Stimulated activated CD4-positive, alpha-beta T cell treated with anti-CD3 and anti-CD28 coated beads, Interleukin-12 subunit alpha, Interleukin-12 subunit beta, amount 100 ng/mL, for 48 hours (primary cell): ENCODE measurements around the gene TICRR.
A peak's percentile ranks its signal among the peaks of the same experiment; 100 is the strongest.
"Not testable (repeated sequence)": the region's sequence is repeated elsewhere in the genome, so short reads cannot be mapped to it uniquely, and the experiment has no call there.

Source experiments
- DNase-seq, 3 donors: peaks; one replicate each; pipeline ENCODE4 v3.0.0-alpha.2; 2020; ENCODE audit warnings: low read depth in 2 of 3, low spot score in 1 of 3

Gene TICRR, protein sequence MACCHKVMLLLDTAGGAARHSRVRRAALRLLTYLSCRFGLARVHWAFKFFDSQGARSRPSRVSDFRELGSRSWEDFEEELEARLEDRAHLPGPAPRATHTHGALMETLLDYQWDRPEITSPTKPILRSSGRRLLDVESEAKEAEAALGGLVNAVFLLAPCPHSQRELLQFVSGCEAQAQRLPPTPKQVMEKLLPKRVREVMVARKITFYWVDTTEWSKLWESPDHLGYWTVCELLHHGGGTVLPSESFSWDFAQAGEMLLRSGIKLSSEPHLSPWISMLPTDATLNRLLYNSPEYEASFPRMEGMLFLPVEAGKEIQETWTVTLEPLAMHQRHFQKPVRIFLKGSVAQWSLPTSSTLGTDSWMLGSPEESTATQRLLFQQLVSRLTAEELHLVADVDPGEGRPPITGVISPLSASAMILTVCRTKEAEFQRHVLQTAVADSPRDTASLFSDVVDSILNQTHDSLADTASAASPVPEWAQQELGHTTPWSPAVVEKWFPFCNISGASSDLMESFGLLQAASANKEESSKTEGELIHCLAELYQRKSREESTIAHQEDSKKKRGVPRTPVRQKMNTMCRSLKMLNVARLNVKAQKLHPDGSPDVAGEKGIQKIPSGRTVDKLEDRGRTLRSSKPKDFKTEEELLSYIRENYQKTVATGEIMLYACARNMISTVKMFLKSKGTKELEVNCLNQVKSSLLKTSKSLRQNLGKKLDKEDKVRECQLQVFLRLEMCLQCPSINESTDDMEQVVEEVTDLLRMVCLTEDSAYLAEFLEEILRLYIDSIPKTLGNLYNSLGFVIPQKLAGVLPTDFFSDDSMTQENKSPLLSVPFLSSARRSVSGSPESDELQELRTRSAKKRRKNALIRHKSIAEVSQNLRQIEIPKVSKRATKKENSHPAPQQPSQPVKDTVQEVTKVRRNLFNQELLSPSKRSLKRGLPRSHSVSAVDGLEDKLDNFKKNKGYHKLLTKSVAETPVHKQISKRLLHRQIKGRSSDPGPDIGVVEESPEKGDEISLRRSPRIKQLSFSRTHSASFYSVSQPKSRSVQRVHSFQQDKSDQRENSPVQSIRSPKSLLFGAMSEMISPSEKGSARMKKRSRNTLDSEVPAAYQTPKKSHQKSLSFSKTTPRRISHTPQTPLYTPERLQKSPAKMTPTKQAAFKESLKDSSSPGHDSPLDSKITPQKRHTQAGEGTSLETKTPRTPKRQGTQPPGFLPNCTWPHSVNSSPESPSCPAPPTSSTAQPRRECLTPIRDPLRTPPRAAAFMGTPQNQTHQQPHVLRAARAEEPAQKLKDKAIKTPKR (N-terminal part only)

DNA sequence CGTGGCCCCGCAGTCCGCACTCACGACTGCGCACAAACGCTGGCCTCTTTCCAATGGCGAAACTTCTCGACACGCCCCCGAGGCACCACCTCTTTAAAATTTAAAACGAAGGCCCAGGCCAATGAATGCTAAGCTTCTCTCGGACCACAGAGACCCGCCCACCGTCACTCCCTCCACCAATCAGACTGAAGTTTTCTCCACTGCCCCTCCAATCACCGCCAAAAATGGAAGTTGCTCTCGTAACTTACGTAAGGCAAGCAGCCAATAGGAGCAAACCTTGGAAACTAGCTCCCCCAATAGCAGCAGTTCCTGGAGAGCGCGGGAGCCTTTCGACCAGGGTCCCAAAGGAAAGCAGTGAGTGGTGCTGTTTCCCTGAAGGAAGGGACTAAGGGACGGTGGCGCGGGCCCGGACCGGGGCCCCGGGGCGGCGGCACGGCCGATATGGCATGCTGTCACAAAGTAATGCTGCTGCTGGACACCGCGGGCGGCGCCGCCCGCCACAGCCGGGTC, at the start of gene TICRR:
TICRR (plus strand) TSS at position 324 of the 510 bp plus-strand sequence; CDS start at position 442, 118 bp downstream.
- DNase-seq, result peak; percentile 90 to 95 (median 94)

DNA sequence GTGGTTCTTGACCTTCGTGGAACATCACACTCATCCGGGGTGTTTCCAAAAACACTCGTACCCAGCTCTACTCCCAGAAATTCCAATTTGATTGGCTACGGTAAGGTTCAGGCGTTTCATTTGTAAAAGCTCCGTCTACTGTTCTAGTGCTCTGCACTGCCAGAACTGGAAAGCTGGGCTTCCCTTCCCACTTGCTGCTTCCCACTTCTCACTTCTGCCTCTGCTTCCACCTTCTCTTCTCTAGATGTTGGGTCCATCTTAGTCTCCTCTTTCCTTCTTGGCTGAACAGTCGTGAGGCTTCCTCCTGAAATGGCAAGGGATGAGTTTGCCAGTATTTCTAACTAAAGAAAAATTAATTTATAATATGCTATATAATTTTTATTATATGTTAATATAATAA, 49.1 kb upstream of the TICRR start:
- no peak for DNase-seq

DNA sequence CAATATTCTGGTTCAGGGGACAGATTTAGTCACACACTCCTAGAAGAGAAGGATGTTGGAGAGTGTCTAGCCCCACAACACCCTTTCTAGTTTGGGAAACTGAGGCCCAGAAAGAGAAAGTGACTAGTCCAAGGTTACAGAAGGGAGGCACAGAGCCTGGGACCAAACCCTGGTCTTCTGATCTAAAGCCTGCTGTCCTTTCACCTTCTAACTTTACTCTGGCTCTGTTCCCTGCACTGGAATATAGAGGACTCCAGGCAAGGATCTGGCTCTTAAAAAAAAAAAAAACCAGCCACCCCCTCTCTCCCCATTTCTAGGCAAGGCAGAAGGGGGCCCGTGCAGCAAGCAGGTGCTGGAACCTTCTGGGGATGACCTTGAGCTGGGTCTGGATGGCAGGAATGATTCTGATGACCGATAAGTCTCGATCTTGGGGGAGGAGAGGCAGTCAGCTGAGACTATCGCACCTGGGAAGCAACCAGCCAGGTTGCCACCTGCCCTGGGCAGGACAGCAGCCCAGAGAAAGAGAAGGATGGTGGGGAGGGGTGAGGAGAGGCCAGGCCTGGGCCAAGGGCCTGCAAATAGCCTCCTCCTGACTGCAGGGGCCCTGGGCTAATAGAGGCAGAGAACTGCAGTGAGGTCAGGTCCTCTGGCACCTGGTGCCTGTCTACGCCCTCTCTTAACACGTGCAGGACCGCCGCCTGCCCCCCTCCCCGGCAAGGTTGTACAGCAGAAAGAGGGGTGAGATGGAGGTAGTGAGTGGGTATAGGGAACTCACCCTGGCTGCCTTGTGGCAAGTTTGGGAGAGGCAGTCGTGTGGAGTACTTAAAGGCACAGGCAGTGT, 48.4 kb upstream of the TICRR start:
- DNase-seq, result no peak

DNA sequence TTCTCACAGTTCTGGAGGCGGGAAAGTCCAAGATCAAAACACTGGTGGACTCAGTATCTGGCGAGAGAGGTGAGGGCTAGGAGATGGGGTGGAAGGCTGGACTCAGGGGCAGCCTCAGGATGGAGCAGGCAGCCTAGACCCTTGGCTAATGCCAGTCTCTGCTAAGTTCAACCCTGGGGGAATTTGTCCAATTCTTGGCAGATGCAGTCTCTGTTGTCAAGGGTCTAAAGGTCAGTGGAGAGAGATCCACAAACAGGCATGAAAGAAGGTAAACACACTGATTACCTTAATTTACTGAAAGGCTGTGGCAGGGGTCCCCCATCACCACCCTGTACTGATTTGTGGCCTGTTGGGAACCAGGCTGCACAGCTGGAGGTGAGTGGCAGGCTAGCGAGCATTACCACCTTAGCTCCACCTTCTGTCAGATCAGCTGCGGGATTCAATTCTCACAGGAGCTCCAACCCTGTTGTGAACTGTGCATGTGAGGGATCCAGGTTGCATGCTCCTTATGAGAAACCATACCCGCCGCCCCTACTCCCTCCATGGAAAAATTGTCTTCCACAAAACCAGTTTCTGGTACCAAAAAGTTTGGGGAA, 46.4 kb upstream of the TICRR start:
- DNase-seq, result no peak

DNA sequence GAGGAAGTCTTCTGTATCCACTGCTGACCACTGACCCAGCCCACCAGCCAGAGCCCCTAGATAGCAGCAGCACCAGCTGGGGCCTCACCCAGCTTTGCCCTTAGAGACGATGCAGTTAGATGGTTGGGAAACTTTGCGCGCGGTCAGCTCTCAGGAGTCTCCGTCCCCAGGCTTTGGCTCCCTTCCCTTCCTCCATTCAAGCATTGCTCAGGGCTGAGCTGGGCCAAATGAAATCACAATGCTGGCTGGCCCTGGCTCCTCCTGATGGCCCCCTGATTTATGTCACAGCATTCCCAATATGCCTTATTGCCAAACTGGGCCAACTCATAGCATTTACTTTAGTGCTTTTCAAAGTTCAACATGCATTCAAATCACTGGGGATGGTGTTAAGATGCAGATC, 44.3 kb upstream of the TICRR start:
- DNase-seq, result no peak

DNA sequence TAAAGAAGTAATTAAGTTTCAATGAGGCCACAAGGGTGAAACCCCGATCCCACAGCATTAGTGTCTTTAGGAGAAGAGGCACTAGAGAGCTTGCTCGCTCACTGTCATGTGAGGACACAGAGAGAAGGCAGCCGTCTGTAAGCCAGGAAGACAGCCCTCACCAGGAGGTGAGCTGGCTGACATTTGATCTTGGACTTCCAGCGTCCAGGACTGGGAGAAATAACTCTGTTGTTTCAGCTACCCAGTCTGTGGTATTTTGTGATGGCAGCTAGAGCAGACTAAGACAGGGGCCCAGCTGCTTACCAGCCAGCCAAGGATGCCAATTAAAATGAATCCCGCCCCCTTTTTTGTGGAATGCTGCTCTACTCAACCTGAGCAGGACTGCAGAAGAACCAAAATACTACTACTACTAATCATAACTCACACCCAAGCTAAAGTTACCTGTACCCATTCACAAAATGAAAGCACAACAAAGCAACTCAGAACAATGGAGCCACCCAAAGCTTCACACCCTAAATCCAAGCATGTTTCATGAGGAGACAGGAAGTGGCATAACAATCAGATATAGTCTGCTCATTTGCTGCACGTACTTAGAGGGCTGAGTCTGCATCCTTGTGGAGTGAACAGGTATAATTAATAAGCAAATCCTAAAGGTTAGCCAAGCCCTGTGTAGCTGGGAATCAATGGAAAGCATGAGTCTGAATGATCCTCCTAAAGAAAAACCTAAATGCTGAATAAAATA, 43.3 kb upstream of the TICRR start:
- DNase-seq, result no peak

DNA sequence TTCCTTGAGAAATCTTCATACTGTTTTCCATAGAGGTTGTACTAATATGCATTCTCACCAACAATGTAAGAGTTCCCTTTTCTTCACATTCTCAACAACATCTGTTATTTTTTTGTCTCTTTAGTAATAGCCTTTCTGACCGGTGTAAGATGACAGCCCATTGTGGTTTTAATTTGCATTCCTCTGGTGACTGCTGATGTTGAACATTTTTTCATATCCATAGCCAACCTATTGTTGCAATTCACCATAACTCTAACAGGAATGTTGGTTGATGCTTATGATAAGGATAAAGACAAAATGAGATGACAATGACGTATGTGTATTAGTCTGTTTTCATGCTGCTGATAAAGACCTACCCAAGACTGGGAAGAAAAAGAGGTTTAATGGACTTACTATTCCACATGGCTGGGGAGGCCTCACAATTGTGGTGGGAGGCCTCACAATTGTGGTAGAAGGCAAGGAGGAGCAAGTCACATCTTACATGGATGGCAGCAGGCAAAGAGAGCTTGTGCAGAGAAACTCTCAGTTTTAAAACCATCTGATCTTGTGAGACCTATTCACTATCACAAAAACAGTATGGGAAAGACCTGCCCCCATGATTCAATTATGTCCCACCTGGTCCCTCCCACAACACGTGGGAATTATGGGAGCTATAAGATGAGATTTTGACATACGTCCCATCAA, 41.3 kb upstream of the TICRR start:
- no peak for DNase-seq

DNA sequence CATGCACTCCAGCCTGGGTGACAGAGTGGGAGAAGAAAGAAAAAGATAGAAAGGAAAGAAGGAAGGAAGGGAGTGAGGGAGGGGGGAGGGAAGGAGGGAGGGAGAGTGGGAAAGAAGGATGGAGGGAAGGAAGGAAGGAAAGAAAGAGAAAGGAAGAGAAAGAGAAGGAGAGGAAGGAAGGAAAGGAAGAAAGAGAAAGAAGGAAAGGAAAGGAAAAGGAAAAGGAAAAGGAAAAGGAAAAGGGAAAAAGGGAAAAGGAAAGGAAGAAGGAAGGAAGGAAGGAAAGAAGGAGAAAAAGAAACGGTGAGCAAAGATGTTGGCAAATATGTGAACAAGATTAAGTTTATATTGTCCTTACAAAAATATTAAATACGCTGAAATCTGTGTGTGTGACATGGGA, 36.2 kb upstream of the TICRR start:
- no peak for DNase-seq

DNA sequence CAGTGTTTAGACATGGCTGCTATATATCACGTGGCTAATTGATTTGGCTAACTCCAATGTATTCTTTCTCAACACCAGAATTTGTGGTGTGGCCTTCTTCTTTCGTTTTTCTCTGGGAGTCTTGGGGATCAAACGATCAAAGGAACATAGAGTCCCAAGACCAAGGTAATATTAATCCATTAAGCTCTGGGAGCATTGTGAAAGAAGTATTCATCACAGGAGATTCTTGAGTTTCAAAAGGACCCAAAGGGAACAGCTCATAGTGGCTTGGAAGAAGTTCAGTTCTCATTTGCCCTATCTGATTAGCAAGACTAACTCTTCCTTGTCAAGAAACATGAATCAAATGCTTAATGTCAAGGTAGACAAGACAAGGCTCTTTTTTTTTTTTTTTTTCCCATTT, 32.9 kb upstream of the TICRR start:
- no peak for DNase-seq

DNA sequence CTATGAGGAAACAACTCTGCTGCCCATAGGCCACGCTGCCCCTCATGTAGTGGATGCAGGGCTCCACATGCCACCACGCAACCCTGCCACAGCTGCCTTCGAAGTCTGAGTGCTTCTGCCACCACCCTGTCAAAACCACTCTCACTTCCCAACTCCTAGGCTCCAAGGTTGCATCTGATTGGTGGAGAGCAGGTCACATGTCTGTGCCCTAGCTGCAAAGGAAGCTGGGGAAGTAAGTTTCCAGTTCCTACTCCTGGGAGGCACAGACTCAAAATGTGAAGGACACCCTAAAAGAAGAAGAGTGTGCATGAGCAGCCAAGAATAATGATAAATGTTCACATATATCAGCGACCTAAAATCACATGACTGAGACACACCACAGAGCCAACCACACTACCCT, 31.9 kb upstream of the TICRR start:
- no peak for DNase-seq

DNA sequence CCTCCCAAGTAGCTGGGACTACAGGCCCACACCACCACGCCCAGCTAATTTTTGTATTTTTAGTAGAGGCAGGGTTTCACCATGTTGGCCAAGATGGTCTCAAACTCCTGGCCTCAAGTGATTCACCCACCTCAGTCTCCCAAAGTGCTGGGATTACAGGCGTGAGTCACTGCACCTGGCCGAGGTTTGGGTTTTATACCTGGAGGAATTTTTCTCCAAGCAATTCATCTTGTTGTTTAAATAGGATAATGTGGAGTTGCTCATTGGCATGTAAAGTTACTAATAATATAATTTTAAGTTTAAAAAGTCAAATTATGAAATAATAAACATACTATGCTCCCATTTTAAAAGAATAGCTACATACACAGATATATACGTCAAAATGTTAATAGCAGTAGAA, 26.1 kb upstream of the TICRR start:
- not testable (repeated sequence) for DNase-seq

DNA sequence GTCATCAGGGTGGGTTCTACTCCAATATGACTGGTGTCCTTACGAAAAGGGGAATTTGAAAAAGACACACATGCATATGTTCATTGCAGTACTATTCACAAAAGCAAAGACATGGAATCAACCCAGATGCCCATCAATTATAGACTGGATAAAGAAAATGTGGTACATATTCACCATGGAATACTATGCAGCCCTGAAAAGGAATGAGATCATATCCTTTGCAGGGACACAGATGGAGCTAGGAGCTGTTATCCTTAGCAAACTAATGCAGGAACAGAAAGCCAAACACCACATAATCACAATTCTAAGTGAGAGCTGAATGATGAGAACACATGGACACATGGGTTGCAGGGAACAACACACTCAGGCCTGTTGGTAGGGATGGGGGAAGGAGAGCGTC, 24.8 kb upstream of the TICRR start:
- DNase-seq, result no peak

DNA sequence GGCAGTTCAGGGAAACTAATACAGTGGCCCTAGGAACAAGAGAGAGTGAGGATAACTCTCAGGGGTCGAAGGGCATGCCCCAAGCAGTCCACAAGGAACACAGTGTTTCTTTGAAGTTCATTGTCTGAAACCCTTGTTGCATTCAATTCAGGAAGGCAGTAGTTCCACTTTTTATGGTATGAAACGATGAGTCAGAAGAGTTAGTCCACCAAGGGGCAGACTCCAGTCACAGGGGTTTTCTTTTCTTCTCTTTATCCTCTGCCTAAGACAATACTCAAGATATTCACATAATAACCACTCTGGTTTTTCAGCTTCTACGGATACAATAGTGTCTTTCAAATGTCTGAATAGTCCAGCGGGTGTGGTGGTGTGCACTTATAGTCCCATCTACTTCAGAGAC, 23.7 kb upstream of the TICRR start:
- DNase-seq, result no peak

DNA sequence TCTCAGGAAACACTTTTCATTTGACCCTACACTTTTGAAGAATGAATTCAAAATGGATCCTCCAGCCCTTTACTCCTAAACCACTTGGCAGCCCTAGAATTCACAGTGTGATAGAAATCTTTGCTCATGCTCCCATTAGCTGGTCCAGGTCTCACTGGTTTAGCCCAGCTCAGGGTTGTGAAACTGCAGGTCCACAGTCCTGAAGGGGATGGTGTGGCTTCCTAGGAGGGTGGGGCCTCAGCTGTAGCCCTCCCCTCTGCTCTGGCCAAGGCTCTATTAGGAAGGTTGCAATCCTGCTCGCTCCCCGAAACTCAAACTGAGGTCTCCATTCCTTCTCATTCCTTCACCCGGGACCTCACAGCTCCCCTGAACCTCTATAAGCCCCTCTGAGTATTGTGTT, 21.6 kb upstream of the TICRR start:
- DNase-seq, result no peak

DNA sequence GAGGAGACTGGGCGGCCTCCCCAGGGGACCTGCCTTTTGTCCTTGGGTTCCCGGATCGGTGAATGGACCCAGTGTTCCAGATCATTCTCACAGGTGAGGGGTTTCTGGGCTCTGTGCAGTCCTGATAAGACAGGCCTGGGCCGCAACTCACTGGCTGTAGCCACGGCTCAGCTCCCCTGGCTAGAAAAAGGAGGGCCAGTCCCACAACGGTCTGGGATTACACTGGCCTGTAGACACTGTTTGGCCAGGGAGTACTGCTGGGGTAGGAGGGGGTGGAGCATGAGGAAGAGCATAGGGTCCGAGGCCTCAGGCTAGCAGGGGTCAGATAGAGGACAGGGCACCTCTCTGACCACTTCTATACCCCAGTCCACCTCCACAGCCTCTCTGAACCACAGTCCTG, 21.0 kb upstream of the TICRR start:
- no peak for DNase-seq

DNA sequence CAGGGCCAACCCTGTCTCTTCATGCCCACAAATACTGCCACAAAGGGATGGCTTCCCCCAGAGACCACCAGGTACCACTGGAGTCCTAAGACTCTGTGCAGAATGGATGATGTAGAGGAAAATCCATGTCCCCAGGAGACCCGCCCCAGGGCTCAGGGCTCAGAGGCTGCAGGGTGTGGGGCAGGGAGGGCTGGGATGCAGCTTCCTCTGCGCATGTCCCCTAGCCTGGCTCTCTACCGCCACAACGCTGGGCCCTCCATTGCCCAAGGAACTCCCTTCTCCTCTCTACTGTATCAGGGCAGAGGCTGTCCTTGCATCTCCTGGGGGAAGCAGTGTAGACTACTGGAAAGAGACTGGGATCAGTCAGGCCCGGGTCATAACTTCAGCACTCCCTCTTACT, 19.5 kb upstream of the TICRR start:
- DNase-seq, result no peak

DNA sequence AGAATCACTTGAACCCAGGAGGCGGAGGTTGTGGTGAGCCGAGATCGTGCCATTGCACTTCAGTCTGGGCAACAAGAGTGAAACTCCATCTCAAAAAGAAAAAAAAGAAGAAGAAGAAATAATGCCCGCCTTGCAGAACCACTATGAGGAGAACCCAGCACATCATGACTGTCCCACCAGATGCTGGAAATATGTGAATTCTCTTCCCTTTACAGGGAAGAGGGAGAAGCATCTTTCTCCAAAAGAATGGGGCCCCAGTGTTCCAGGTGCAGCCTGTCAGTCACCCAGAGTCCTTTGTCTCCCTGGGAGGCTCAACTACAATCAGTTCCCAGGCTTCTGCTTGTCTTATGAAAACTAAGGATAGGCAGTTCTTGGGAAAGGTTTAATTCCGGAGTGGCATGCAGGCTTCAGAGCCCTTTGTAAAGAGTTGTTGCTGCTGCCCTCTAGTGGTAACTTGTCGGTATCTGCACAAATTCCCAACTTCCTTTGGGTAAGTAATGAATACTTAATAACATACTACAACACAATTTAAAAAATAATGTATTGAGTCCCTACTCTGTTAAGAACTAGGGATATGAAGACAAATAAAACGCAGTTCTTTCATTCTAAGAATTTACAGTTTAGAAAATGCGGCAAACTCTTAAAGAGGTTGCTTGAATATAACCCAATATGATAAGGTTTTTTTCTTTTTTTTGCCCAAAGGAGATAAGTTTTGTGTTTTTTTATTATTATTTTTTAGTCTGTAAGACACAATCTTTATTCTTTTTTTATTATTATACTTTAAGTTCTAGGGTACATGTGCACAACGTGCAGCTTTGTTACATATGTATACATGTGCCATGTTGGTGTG, 18.6 kb upstream of the TICRR start:
- DNase-seq, result peak in 2 of 3 donors; percentile 44 to 56

DNA sequence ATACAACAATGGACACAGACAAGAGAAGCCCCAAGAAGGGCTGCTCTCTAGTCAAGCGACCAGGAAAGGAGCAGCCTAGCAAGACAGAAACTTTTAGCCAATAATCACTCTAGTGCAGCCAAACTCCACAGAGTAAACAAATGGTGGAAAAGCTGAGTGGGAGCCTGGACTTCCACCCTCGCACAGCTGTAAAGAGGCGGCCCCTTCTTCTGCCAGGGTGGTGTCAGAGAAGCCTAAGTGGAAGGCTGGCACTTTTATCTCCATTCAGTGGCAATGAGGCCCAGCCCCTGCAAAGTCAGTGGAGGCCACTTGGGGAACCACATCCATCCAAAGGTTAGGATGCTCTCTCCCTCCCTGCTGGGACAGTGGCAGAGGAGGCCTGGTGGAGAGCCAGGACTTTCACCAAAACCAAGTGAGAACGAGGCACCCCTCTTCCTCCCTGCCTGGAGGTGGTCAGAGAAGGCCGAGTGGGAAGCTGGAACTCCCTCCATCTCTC, 15.5 kb upstream of the TICRR start:
- no peak for DNase-seq
